GM12878 (cell line): Measurements from ENCODE around the gene AP4S1. TPM values are rescaled to one million over a fixed set of nuclear protein-coding genes. Genes with fewer than 3 reads are reported as not detected.
A peak's percentile ranks its signal among the peaks of the same experiment; 100 is the strongest.

ENCODE experiments used
- ATAC-seq: fragments of 200-7000 bp; cut with Tn5 transposase; 3 replicates; pipeline ENCODE4 v1.9.1; 2020; ENCODE audit warnings: mild to moderate bottlenecking, moderate library complexity
- BruUV-seq: library from RNA; stranded (reverse); fragments of 400-500 nt; replicated peaks from 2 replicates; lab custom pipeline; 2021; lab: Mats Ljungman, UMichigan
- CTCF ChIA-PET: fragments of 300-600 bp; sonication (Branson Sonifier 250); formaldehyde crosslinking; extraction: SDS; loops from one replicate; lab custom pipeline; 2021; ENCODE audit warnings: inconsistent platforms; lab: Yijun Ruan, JAX
- POLR2A ChIA-PET: fragments of 350-600 bp; formaldehyde crosslinking; extraction: SDS; loops from one replicate; lab custom pipeline; 2021; ENCODE audit warnings: inconsistent platforms; lab: Charles Lee
- RAD21 ChIA-PET: fragments of 300-600 bp; sonication (Branson Sonifier 250); formaldehyde crosslinking; loops from one replicate; lab custom pipeline; 2023; ENCODE audit warnings: antibody characterized with exemption; ENCODE audit not compliant: unreplicated experiment; lab: Charles Lee
- SMC1A ChIA-PET: fragments of 300-600 bp; sonication (Branson Sonifier 250); formaldehyde crosslinking; loops from one replicate; lab custom pipeline; 2023; ENCODE audit not compliant: unreplicated experiment, uncharacterized antibody; lab: Charles Lee
- DNase-seq: peaks from one replicate; pipeline ENCODE4 v3.0.0-alpha.2; 2011; ENCODE audit warnings: low read depth, low spot score
- FAIRE-seq: peaks from 3 replicates; lab custom pipeline; 2011; peaks lifted over from hg19 to GRCh38; lab: Jason Lieb, UNC
- H2AFZ ChIP-seq: 2 replicates; pipeline ENCODE4 v1.6.0; 2011; ENCODE audit warnings: low read depth, low read length, control low read depth; ENCODE audit not compliant: control insufficient read depth
- H3K27ac ChIP-seq: 2 replicates; pipeline ENCODE4 v1.5.1; 2011; ENCODE audit warnings: control low read depth; ENCODE audit not compliant: control insufficient read depth, insufficient read depth
- H3K27me3 ChIP-seq, 2 experiments: replicated peaks in 1 of 2; 2 replicates each; pipeline versions ENCODE4 v1.6.0 to v1.6.1; 2011; ENCODE audit warnings: low read length in 1 of 2; ENCODE audit not compliant: control insufficient read depth in 2 of 2, insufficient read depth in 2 of 2
- H3K36me3 ChIP-seq, 2 experiments: 2 replicates each; pipeline ENCODE4 v1.5.1; 2011; ENCODE audit warnings: low read length in 1 of 2; ENCODE audit not compliant: control insufficient read depth in 2 of 2, insufficient read depth in 2 of 2
- H3K4me1 ChIP-seq: 2 replicates; pipeline ENCODE4 v1.6.1; 2011; ENCODE audit warnings: mild to moderate bottlenecking, low read length, moderate library complexity, mixed read lengths; ENCODE audit not compliant: control insufficient read depth, insufficient read depth
- H3K4me2 ChIP-seq: 2 replicates; pipeline ENCODE4 v1.6.0; 2011; ENCODE audit warnings: control low read depth; ENCODE audit not compliant: control insufficient read depth, insufficient read depth
- H3K4me3 ChIP-seq: fragments of 200-600 bp; sonication (generic); 2 replicates; pipeline ENCODE4 v1.5.1; 2016
- H3K79me2 ChIP-seq: 2 replicates; pipeline ENCODE4 v1.6.0; 2011; ENCODE audit warnings: low read length; ENCODE audit not compliant: control insufficient read depth, insufficient read depth
- H3K9ac ChIP-seq: 2 replicates; pipeline ENCODE4 v1.8.0; 2011; ENCODE audit warnings: low read length, control low read depth, mixed read lengths; ENCODE audit not compliant: control insufficient read depth, insufficient read depth
- H3K9me3 ChIP-seq: replicated peaks from 3 replicates; pipeline ENCODE4 v1.5.1; 2011; ENCODE audit warnings: mild to moderate bottlenecking, low read length; ENCODE audit not compliant: control insufficient read depth, insufficient read depth
- H4K20me1 ChIP-seq: 2 replicates; pipeline ENCODE4 v1.6.0; 2011; ENCODE audit not compliant: control insufficient read depth, insufficient read depth
- BACH1 ChIP-seq: fragments of 450-650 bp; IDR thresholded peaks from 2 replicates; pipeline ENCODE4 v1.6.1; 2017; ENCODE audit warnings: mild to moderate bottlenecking, borderline replicate concordance
- BCL11A ChIP-seq: IDR thresholded peaks from 2 replicates; pipeline ENCODE4 v1.6.1; 2011; ENCODE audit warnings: low read depth, low read length
- CEBPB ChIP-seq, 2 experiments: fragments of 150-350 bp in 1 of 2; IDR thresholded peaks; 2 replicates each; pipeline ENCODE4 v1.6.1; 2012 to 2014; ENCODE audit warnings: low read depth in 2 of 2, low read length in 2 of 2, borderline replicate concordance in 1 of 2, inconsistent platforms in 1 of 2
- EGR1 ChIP-seq, 2 experiments: IDR thresholded peaks; 1 replicate in 1 of 2; 2 replicates in 1 of 2; pipeline ENCODE4 v1.6.1; 2011 to 2012; ENCODE audit warnings: low read depth in 2 of 2, low read length in 2 of 2, borderline replicate concordance in 1 of 2, mild to moderate bottlenecking in 1 of 2, moderate library complexity in 1 of 2
- EZH2 ChIP-seq: IDR thresholded peaks from 2 replicates; pipeline ENCODE4 v1.6.1; 2012; ENCODE audit warnings: low read depth, mild to moderate bottlenecking, control low read depth, inconsistent platforms, low read length, borderline replicate concordance; ENCODE audit not compliant: control insufficient read depth
- STAT1 ChIP-seq: fragments of 450-650 bp; conservative IDR thresholded peaks from 2 replicates; pipeline ENCODE4 v1.6.1; 2014; ENCODE audit warnings: antibody characterized with exemption, mild to moderate bottlenecking
- STAT3 ChIP-seq: IDR thresholded peaks from 2 replicates; pipeline ENCODE4 v1.6.1; 2011; ENCODE audit warnings: low read depth, low read length, improper control_type of control experiment
- TARDBP ChIP-seq: IDR thresholded peaks from 2 replicates; pipeline ENCODE4 v1.6.1; 2016; ENCODE audit warnings: borderline replicate concordance
- WGBS: methylation state at CpG from one replicate; pipeline ENCODE4 v1.1.6; 2016; ENCODE audit warnings: low lambda C conversion rate; ENCODE audit not compliant: insufficient replicate concordance, insufficient coverage; ENCODE audit errors: missing lambda C conversion rate; 5-methylcytosine and 5-hydroxymethylcytosine counted together
- in situ Hi-C: fragments of 300-500 bp; cut with MboI; formaldehyde crosslinking; loops from 9 replicates; pipeline ENCODE4 v1.14.3; 2018; ENCODE audit warnings: mixed read lengths
- intact Hi-C: fragments of 100-400 bp; cut with micrococcal nuclease; formaldehyde crosslinking; loops from one replicate; pipeline ENCODE4 v1.14.2; 2022; ENCODE audit not compliant: unreplicated experiment
- polyA plus RNA-seq, 11 experiments: library from polyadenylated mRNA; depleted of rRNA in 4 of 11; unstranded in 6 of 11; stranded (reverse) in 5 of 11; fragments of >200 nt; fragmentation: Nextera tagmentation in 4 of 11; fragmentation: Illumina TruSeq in 1 of 11; extraction: Ambion mirVana in 4 of 11; extraction: Trizol in 1 of 11; gene quantifications; 1 replicate in 1 of 11; 2 replicates in 10 of 11; pipeline versions ENCODE4 v1.2.1 to v1.2.3, GENCODE V29; 2011 to 2016; ENCODE audit warnings: inconsistent platforms in 2 of 11, missing spikeins in 2 of 11, low read depth in 1 of 11
- total RNA-seq, 4 experiments: library from RNA; depleted of rRNA in 3 of 4; stranded (reverse); fragments of >200 nt in 3 of 4; fragmentation: Illumina TruSeq in 1 of 4; extraction: Trizol in 1 of 4; gene quantifications; 2 replicates each; pipeline versions ENCODE4 v1.2.1 to v1.2.3, GENCODE V29; 2013 to 2021
- TF ChIP-seq, protein P1 (sequence below): IDR thresholded peaks from 2 replicates; pipeline ENCODE4 v1.6.1; 2012; ENCODE audit warnings: mild to moderate bottlenecking, low read depth, low read length
- TF ChIP-seq, protein P2 (sequence below): fragments of 450-650 bp; IDR thresholded peaks from 2 replicates; pipeline ENCODE4 v1.6.1; 2017; ENCODE audit warnings: mild to moderate bottlenecking

Gene AP4S1
- total and polyA plus RNA-seq, 10 of the 15 experiments (the other 5 are each of a cell fraction or from before 2014, with no cell fraction given): 3.6 to 9.0 (median 5.7) TPM

GRCh38 chr14:30990770-30991169 is 34.7 kb upstream of the AP4S1 start:
- no peak for DNase-seq
- Histone ChIP-seq H2AFZ (no peak overlapping the region), H3K4me3 (no peak overlapping the region), H3K9ac (no peak overlapping the region), H3K4me1 (peaks cover 9% of the 10 kb centered on the region; the same call in 1 of the 2 replicates), H3K36me3 (no peaks in the 10 kb centered on the region), H3K27ac (no peak overlapping the region), H3K9me3 (no peaks in the 10 kb centered on the region; the same call in 2 of the 3 replicates), H3K27me3 (no peaks in the 10 kb centered on the region), H4K20me1 (peaks cover 1% of the 10 kb centered on the region; the same call in 1 of the 2 replicates), H3K4me2 (no peak overlapping the region), H3K79me2 (peaks cover 53% of the 10 kb centered on the region)
- ChIA-PET POLR2A (interaction anchor here (1.1 kb wide), 2 partner anchors 12 to 36 kb away, joined by 3 read pairs; partner anchors contain the start of gene STRN3), CTCF (interaction anchor here (0.9 to 1.3 kb wide), 2 partner anchors 11 to 29 kb away, joined by 3 read pairs; no protein-coding TSS in a partner anchor), RAD21 (no interaction called here), SMC1A (no interaction called here)
- in situ Hi-C loops: no loop called here
- intact Hi-C loops: no loop called here
- no peak for ATAC-seq
- TF ChIP-seq, protein P1, sequence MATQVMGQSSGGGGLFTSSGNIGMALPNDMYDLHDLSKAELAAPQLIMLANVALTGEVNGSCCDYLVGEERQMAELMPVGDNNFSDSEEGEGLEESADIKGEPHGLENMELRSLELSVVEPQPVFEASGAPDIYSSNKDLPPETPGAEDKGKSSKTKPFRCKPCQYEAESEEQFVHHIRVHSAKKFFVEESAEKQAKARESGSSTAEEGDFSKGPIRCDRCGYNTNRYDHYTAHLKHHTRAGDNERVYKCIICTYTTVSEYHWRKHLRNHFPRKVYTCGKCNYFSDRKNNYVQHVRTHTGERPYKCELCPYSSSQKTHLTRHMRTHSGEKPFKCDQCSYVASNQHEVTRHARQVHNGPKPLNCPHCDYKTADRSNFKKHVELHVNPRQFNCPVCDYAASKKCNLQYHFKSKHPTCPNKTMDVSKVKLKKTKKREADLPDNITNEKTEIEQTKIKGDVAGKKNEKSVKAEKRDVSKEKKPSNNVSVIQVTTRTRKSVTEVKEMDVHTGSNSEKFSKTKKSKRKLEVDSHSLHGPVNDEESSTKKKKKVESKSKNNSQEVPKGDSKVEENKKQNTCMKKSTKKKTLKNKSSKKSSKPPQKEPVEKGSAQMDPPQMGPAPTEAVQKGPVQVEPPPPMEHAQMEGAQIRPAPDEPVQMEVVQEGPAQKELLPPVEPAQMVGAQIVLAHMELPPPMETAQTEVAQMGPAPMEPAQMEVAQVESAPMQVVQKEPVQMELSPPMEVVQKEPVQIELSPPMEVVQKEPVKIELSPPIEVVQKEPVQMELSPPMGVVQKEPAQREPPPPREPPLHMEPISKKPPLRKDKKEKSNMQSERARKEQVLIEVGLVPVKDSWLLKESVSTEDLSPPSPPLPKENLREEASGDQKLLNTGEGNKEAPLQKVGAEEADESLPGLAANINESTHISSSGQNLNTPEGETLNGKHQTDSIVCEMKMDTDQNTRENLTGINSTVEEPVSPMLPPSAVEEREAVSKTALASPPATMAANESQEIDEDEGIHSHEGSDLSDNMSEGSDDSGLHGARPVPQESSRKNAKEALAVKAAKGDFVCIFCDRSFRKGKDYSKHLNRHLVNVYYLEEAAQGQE: no peak
- FAIRE-seq: no peak
- BruUV-seq: no TSS peak

GRCh38 chr14:30991408-30991807 is 34.0 kb upstream of the AP4S1 start:
- RAD21 ChIA-PET: interaction anchor here (0.7 kb wide), 1 partner anchor 1343 kb away, joined by 3 read pairs; no protein-coding TSS in a partner anchor
- no TSS peak for BruUV-seq
- CTCF ChIA-PET: interaction anchor here (0.9 to 1.7 kb wide), 4 partner anchors 10 to 79 kb away, joined by 3 to 8 read pairs (median 3); no protein-coding TSS in a partner anchor
- WGBS: 84% methylated on average over 2 of the region's 2 CpGs
- Histone ChIP-seq H3K27ac (peak overlapping the region; percentile 4; the same call in 1 of the 2 replicates), H3K4me2 (no peak overlapping the region), H3K4me3 (no peak overlapping the region), H3K79me2 (peaks cover 54% of the 10 kb centered on the region), H2AFZ (no peak overlapping the region), H3K36me3 (no peaks in the 10 kb centered on the region), H4K20me1 (peaks cover 5% of the 10 kb centered on the region; the same call in 1 of the 2 replicates), H3K4me1 (peaks cover 9% of the 10 kb centered on the region; the same call in 1 of the 2 replicates), H3K27me3 (no peaks in the 10 kb centered on the region), H3K9ac (no peak overlapping the region), H3K9me3 (no peaks in the 10 kb centered on the region)
- SMC1A ChIA-PET: no interaction called here
- no peak for ATAC-seq
- POLR2A ChIA-PET: interaction anchor here (1.1 kb wide), 2 partner anchors 13 to 35 kb away, joined by 3 read pairs; partner anchors contain the start of gene STRN3
- no peak for FAIRE-seq
- in situ Hi-C loops: no loop called here
- intact Hi-C loops: no loop called here
- DNase-seq: no peak
- no peak for TF ChIP-seq STAT1
- TF ChIP-seq, protein P2, sequence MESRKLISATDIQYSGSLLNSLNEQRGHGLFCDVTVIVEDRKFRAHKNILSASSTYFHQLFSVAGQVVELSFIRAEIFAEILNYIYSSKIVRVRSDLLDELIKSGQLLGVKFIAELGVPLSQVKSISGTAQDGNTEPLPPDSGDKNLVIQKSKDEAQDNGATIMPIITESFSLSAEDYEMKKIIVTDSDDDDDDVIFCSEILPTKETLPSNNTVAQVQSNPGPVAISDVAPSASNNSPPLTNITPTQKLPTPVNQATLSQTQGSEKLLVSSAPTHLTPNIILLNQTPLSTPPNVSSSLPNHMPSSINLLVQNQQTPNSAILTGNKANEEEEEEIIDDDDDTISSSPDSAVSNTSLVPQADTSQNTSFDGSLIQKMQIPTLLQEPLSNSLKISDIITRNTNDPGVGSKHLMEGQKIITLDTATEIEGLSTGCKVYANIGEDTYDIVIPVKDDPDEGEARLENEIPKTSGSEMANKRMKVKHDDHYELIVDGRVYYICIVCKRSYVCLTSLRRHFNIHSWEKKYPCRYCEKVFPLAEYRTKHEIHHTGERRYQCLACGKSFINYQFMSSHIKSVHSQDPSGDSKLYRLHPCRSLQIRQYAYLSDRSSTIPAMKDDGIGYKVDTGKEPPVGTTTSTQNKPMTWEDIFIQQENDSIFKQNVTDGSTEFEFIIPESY: no peak
- TF ChIP-seq STAT3: no peak
- TF ChIP-seq EZH2: no peak
- TF ChIP-seq BACH1: no peak
- no peak for TF ChIP-seq EGR1 (IDR thresholded peaks at IDR 0.05; ENCODE audit: borderline replicate concordance in 1 of 2, low read depth in 2 of 2, low read length in 2 of 2)
- no peak for TF ChIP-seq BCL11A
- no peak for TF ChIP-seq TARDBP
- TF ChIP-seq CEBPB (IDR thresholded peaks at IDR 0.05; ENCODE audit: borderline replicate concordance in 1 of 2, low read depth in 2 of 2, low read length in 2 of 2): no peak
